COLO829 (cell line): ENCODE measurements around the gene ASXL2.
"Not testable (repeated sequence)": the region's sequence is repeated elsewhere in the genome, so short reads cannot be mapped to it uniquely, and the experiment has no call there.

Experiments
- DNase-seq: peaks from one replicate; pipeline ENCODE4 v3.0.0; 2012; ENCODE audit warnings: low spot score

The ASXL2 gene

GRCh38 chr2:25832897-25833296 lies 45.4 kb downstream of the ASXL2 start:
- no peak for DNase-seq

- DNase-seq: no peak
Observed at GRCh38 chr2:25831746-25832449, 46.4 kb downstream of the ASXL2 start.

- DNase-seq: no peak
Observed at GRCh38 chr2:25829828-25830227, 48.5 kb downstream of the ASXL2 start.

- DNase-seq: no peak
Observed at GRCh38 chr2:25829377-25829704, 48.9 kb downstream of the ASXL2 start.

GRCh38 chr2:25828532-25829376 lies 49.5 kb downstream of the ASXL2 start:
- DNase-seq: not testable (repeated sequence)

GRCh38 chr2:25825238-25825637 lies 53.0 kb downstream of the ASXL2 start:
- DNase-seq: no peak

- DNase-seq: no peak
Observed at GRCh38 chr2:25824718-25825117, 53.6 kb downstream of the ASXL2 start.

GRCh38 chr2:25824216-25824615 lies 54.1 kb downstream of the ASXL2 start:
- DNase-seq: no peak

GRCh38 chr2:25822190-25823117 lies 55.8 kb downstream of the ASXL2 start:
- DNase-seq: no peak

GRCh38 chr2:25821225-25822056 lies 56.8 kb downstream of the ASXL2 start:
- no peak for DNase-seq

GRCh38 chr2:25819597-25820039 lies 58.7 kb downstream of the ASXL2 start:
- DNase-seq: no peak

- DNase-seq: no peak
Observed at GRCh38 chr2:25817630-25818029, 60.7 kb downstream of the ASXL2 start.

GRCh38 chr2:25817006-25817405 lies 61.3 kb downstream of the ASXL2 start:
- DNase-seq: no peak

GRCh38 chr2:25816249-25816648 lies 62.0 kb downstream of the ASXL2 start:
- no peak for DNase-seq

- no peak for DNase-seq
Observed at GRCh38 chr2:25814681-25815080, 63.6 kb downstream of the ASXL2 start.

GRCh38 chr2:25810428-25810827 lies 67.9 kb downstream of the ASXL2 start:
- DNase-seq: no peak

GRCh38 chr2:25809646-25810045 lies 68.6 kb downstream of the ASXL2 start:
- no peak for DNase-seq

- peak; percentile 4 for DNase-seq
Observed at GRCh38 chr2:25808006-25808383, 70.3 kb downstream of the ASXL2 start.

- DNase-seq: no peak
Observed at GRCh38 chr2:25806941-25807340, 71.3 kb downstream of the ASXL2 start.

- DNase-seq: no peak
Observed at GRCh38 chr2:25805987-25806386, 72.3 kb downstream of the ASXL2 start.

GRCh38 chr2:25804338-25804737 lies 73.9 kb downstream of the ASXL2 start:
- DNase-seq: no peak

GRCh38 chr2:25799301-25799700 lies 79.0 kb downstream of the ASXL2 start:
- no peak for DNase-seq
